Measurements from ENCODE around the gene GSN. TPM values are rescaled to one million over a fixed set of nuclear protein-coding genes. Genes with fewer than 3 reads are reported as not detected.

Gene GSN
- total RNA-seq, 2 donors from 2014 or later = 57.0 to 77.2 TPM

- Mint-ChIP-seq H3K36me3 (ENCODE audit: low read depth) (no peaks in the 10 kb centered on the region), H3K27ac (no peak overlapping the region), H3K27me3 (ENCODE audit: insufficient read depth) (peaks cover 13% of the 10 kb centered on the region), H3K4me3 (no peak overlapping the region), H3K9me3 (peaks cover 9% of the 10 kb centered on the region), H3K4me1 (peaks cover under 1% of the 10 kb centered on the region)
- Histone ChIP-seq H3K9me3 (ENCODE audit: control insufficient read depth, low read length) (peaks cover 9% of the 10 kb centered on the region), H3K27ac (ENCODE audit: low read depth, low read length) (no peak overlapping the region), H3K4me3 (ENCODE audit: low read length) (no peak overlapping the region), H3K9ac (ENCODE audit: extremely low read depth, low read length, poor library complexity, severe bottlenecking) (no peak overlapping the region), H3K4me1 (ENCODE audit: control insufficient read depth, insufficient read depth, low read length) (no peaks in the 10 kb centered on the region), H3K36me3 (ENCODE audit: control insufficient read depth, insufficient read depth, low read length) (no peaks in the 10 kb centered on the region), H3K27me3 (ENCODE audit: control insufficient read depth, insufficient read depth, low read length, poor library complexity, severe bottlenecking) (peaks cover 4% of the 10 kb centered on the region)
- DNase-seq = peak; percentile 29
- WGBS, 2 experiments (ENCODE audit: insufficient coverage in 1 of 2, insufficient read length in 1 of 2) = 87 to 90% methylated on average over 5 of the region's 5 CpGs
- no peak for TF ChIP-seq CTCF (conservative IDR thresholded peaks at IDR 0.05)
These were observed 25.6 kb upstream of the GSN start for GRCh38 chr9:121242219-121242958.

- Histone ChIP-seq H3K27me3 (ENCODE audit: control insufficient read depth, insufficient read depth, low read length, poor library complexity, severe bottlenecking) (peaks cover 4% of the 10 kb centered on the region), H3K27ac (ENCODE audit: low read depth, low read length) (no peak overlapping the region), H3K4me3 (ENCODE audit: low read length) (no peak overlapping the region), H3K9me3 (ENCODE audit: control insufficient read depth, low read length) (peaks cover 9% of the 10 kb centered on the region), H3K9ac (ENCODE audit: extremely low read depth, low read length, poor library complexity, severe bottlenecking) (no peak overlapping the region), H3K36me3 (ENCODE audit: control insufficient read depth, insufficient read depth, low read length) (no peaks in the 10 kb centered on the region), H3K4me1 (ENCODE audit: control insufficient read depth, insufficient read depth, low read length) (no peaks in the 10 kb centered on the region)
- H3K36me3 Mint-ChIP-seq (ENCODE audit: low read depth) = no peaks in the 10 kb centered on the region
- H3K27me3 Mint-ChIP-seq (ENCODE audit: insufficient read depth) = peaks cover 12% of the 10 kb centered on the region
- no peak overlapping the region for H3K27ac Mint-ChIP-seq
- H3K9me3 Mint-ChIP-seq = peaks cover 9% of the 10 kb centered on the region
- H3K4me3 Mint-ChIP-seq = no peak overlapping the region
- DNase-seq = no peak
- TF ChIP-seq CTCF (conservative IDR thresholded peaks at IDR 0.05) = no peak
- WGBS, 2 experiments (ENCODE audit: insufficient coverage in 1 of 2, insufficient read length in 1 of 2) = 95% methylated on average over 4 of the region's 4 CpGs
- H3K4me1 Mint-ChIP-seq = no peaks in the 10 kb centered on the region
These were observed 25.0 kb upstream of the GSN start for GRCh38 chr9:121242959-121243346.

GRCh38 chr9:121246821-121247561 lies 21.0 kb upstream of the GSN start:
- Mint-ChIP-seq H3K27me3 (ENCODE audit: insufficient read depth) (peaks cover 9% of the 10 kb centered on the region), H3K4me1 (no peaks in the 10 kb centered on the region), H3K9me3 (peaks cover 9% of the 10 kb centered on the region), H3K36me3 (ENCODE audit: low read depth) (no peaks in the 10 kb centered on the region), H3K27ac (no peak overlapping the region), H3K4me3 (no peak overlapping the region)
- no peak for TF ChIP-seq CTCF (conservative IDR thresholded peaks at IDR 0.05)
- no peak overlapping the region for H3K4me3 ChIP-seq (ENCODE audit: low read length)
- WGBS, 2 experiments (ENCODE audit: insufficient coverage in 1 of 2, insufficient read length in 1 of 2) = 90 to 96% methylated on average over 7 to 12 of the region's 12 CpGs
- no peaks in the 10 kb centered on the region for H3K4me1 ChIP-seq (ENCODE audit: control insufficient read depth, insufficient read depth, low read length)
- no peaks in the 10 kb centered on the region for H3K36me3 ChIP-seq (ENCODE audit: control insufficient read depth, insufficient read depth, low read length)
- H3K27ac ChIP-seq (ENCODE audit: low read depth, low read length) = no peak overlapping the region
- no peak for DNase-seq
- H3K9me3 ChIP-seq (ENCODE audit: control insufficient read depth, low read length) = peaks cover 9% of the 10 kb centered on the region
- no peak overlapping the region for H3K9ac ChIP-seq (ENCODE audit: extremely low read depth, low read length, poor library complexity, severe bottlenecking)
- no peaks in the 10 kb centered on the region for H3K27me3 ChIP-seq (ENCODE audit: control insufficient read depth, insufficient read depth, low read length, poor library complexity, severe bottlenecking)

Measured in endodermal cell (in vitro differentiated cells).